Measurements from ENCODE around the gene TIMP3. TPM values are rescaled to one million over a fixed set of nuclear protein-coding genes. Genes with fewer than 3 reads are reported as not detected.
"Not testable (repeated sequence)": the region's sequence is repeated elsewhere in the genome, so short reads cannot be mapped to it uniquely, and the experiment has no call there.

Gene TIMP3
- polyA plus RNA-seq (2013): 8.3 TPM

- Histone ChIP-seq H3K9me3 (ENCODE audit: control extremely low read depth in 1 of 5, control insufficient read depth in 4 of 5, insufficient read depth in 2 of 5, low read depth in 1 of 5, low read length in 4 of 5) (no peaks in the 10 kb centered on the region), H3K4me3 (ENCODE audit: control insufficient read depth in 1 of 7, extremely low read depth in 1 of 7, insufficient read depth in 4 of 7, low read depth in 2 of 7, low read length in 6 of 7) (peak within 1 kb of the TSS; percentile 28 to 81 (median 64)), H3K4me1 (ENCODE audit: control extremely low read depth in 1 of 4, control insufficient read depth in 4 of 4, insufficient read depth in 4 of 4, low read length in 3 of 4) (peaks cover 3 to 35% (median 27%) of the 10 kb centered on the region in 4 experiments), H3K36me3 (ENCODE audit: control insufficient read depth in 4 of 4, insufficient read depth in 4 of 4, low read length in 3 of 4) (no peaks in the 10 kb centered on the region), H3K27ac (ENCODE audit: insufficient read depth in 1 of 2, low read depth in 1 of 2, low read length in 2 of 2, poor library complexity in 1 of 2, severe bottlenecking in 2 of 2) (no peak within 1 kb of the TSS), H3K27me3 (replicated peaks in 2 of 5; ENCODE audit: control insufficient read depth in 4 of 5, insufficient read depth in 5 of 5, low read length in 4 of 5) (peaks cover 0 to 7% (median 0%) of the 10 kb centered on the region in 5 experiments)
- ChIA-PET CTCF (interaction anchor here (0.6 to 10.1 kb wide), 3 partner anchors 143 to 249 kb away, joined by 3 to 220 read pairs (median 40); no protein-coding TSS in a partner anchor), POLR2A (interaction anchor here (0.6 to 1.6 kb wide), 5 partner anchors 9 to 383 kb away, joined by 3 to 7 read pairs (median 3); no protein-coding TSS in a partner anchor)
- WGBS (ENCODE audit: insufficient coverage): under 1% methylated on average over 47 of the region's 72 CpGs
- DNase-seq: peak; percentile 64 to 77 (median 71)
These were observed at the start of gene TIMP3 for GRCh38 chr22:32801537-32802236. TIMP3 (plus strand) TSS chr22:32801705; CDS start chr22:32802002, 297 bp downstream.

GRCh38 chr22:32752326-32752725, 49.2 kb upstream of the TIMP3 start:
- no peaks in the 10 kb centered on the region for H3K36me3 ChIP-seq (ENCODE audit: control insufficient read depth in 4 of 4, insufficient read depth in 4 of 4, low read length in 3 of 4)
- H3K4me3 ChIP-seq (ENCODE audit: control insufficient read depth in 1 of 7, extremely low read depth in 1 of 7, insufficient read depth in 4 of 7, low read depth in 2 of 7, low read length in 6 of 7): no peak overlapping the region
- WGBS (ENCODE audit: insufficient coverage): 83% methylated on average over 9 of the region's 9 CpGs
- DNase-seq: no peak
- H3K27ac ChIP-seq (ENCODE audit: insufficient read depth in 1 of 2, low read depth in 1 of 2, low read length in 2 of 2, poor library complexity in 1 of 2, severe bottlenecking in 2 of 2): no peak overlapping the region
- ChIA-PET POLR2A (no interaction called here), CTCF (interaction anchor here (0.8 kb wide), 1 partner anchor 44 kb away, joined by 3 read pairs; no protein-coding TSS in a partner anchor)
- H3K9me3 ChIP-seq (ENCODE audit: control extremely low read depth in 1 of 5, control insufficient read depth in 4 of 5, insufficient read depth in 2 of 5, low read depth in 1 of 5, low read length in 4 of 5): no peaks in the 10 kb centered on the region
- no peaks in the 10 kb centered on the region for H3K27me3 ChIP-seq (replicated peaks in 2 of 5; ENCODE audit: control insufficient read depth in 4 of 5, insufficient read depth in 5 of 5, low read length in 4 of 5)
- peaks cover 0 to 15% (median 9%) of the 10 kb centered on the region in 4 experiments for H3K4me1 ChIP-seq (ENCODE audit: control extremely low read depth in 1 of 4, control insufficient read depth in 4 of 4, insufficient read depth in 4 of 4, low read length in 3 of 4)

- H3K9me3 ChIP-seq (ENCODE audit: control extremely low read depth in 1 of 5, control insufficient read depth in 4 of 5, insufficient read depth in 2 of 5, low read depth in 1 of 5, low read length in 4 of 5): no peaks in the 10 kb centered on the region
- POLR2A ChIA-PET: no interaction called here
- no peaks in the 10 kb centered on the region for H3K27me3 ChIP-seq (replicated peaks in 2 of 5; ENCODE audit: control insufficient read depth in 4 of 5, insufficient read depth in 5 of 5, low read length in 4 of 5)
- CTCF ChIA-PET: interaction anchor here (0.6 to 0.8 kb wide), 2 partner anchors 16 to 43 kb away, joined by 3 read pairs; no protein-coding TSS in a partner anchor
- 68% methylated on average over 8 of the region's 11 CpGs for WGBS (ENCODE audit: insufficient coverage)
- H3K4me1 ChIP-seq (ENCODE audit: control extremely low read depth in 1 of 4, control insufficient read depth in 4 of 4, insufficient read depth in 4 of 4, low read length in 3 of 4): peaks cover 0 to 19% (median 12%) of the 10 kb centered on the region in 4 experiments
- no peaks in the 10 kb centered on the region for H3K36me3 ChIP-seq (ENCODE audit: control insufficient read depth in 4 of 4, insufficient read depth in 4 of 4, low read length in 3 of 4)
- H3K4me3 ChIP-seq (ENCODE audit: control insufficient read depth in 1 of 7, extremely low read depth in 1 of 7, insufficient read depth in 4 of 7, low read depth in 2 of 7, low read length in 6 of 7): no peak overlapping the region
- no peak overlapping the region for H3K27ac ChIP-seq (ENCODE audit: insufficient read depth in 1 of 2, low read depth in 1 of 2, low read length in 2 of 2, poor library complexity in 1 of 2, severe bottlenecking in 2 of 2)
- peak in 1 of 3 donors; percentile 21 for DNase-seq
These were observed 48.5 kb upstream of the TIMP3 start for GRCh38 chr22:32752816-32753520.

- H3K36me3 ChIP-seq (ENCODE audit: control insufficient read depth in 4 of 4, insufficient read depth in 4 of 4, low read length in 3 of 4): no peaks in the 10 kb centered on the region
- H3K4me1 ChIP-seq (ENCODE audit: control extremely low read depth in 1 of 4, control insufficient read depth in 4 of 4, insufficient read depth in 4 of 4, low read length in 3 of 4): peaks cover 0 to 19% (median 12%) of the 10 kb centered on the region in 4 experiments
- no peaks in the 10 kb centered on the region for H3K27me3 ChIP-seq (replicated peaks in 2 of 5; ENCODE audit: control insufficient read depth in 4 of 5, insufficient read depth in 5 of 5, low read length in 4 of 5)
- WGBS (ENCODE audit: insufficient coverage): 100% methylated on average over 4 of the region's 6 CpGs
- no peak overlapping the region for H3K4me3 ChIP-seq (ENCODE audit: control insufficient read depth in 1 of 7, extremely low read depth in 1 of 7, insufficient read depth in 4 of 7, low read depth in 2 of 7, low read length in 6 of 7)
- ChIA-PET CTCF (interaction anchor here (0.6 kb wide), 1 partner anchor 17 kb away, joined by 3 read pairs; no protein-coding TSS in a partner anchor), POLR2A (interaction anchor here (0.6 kb wide), 1 partner anchor 77 kb away, joined by 6 read pairs; no protein-coding TSS in a partner anchor)
- H3K9me3 ChIP-seq (ENCODE audit: control extremely low read depth in 1 of 5, control insufficient read depth in 4 of 5, insufficient read depth in 2 of 5, low read depth in 1 of 5, low read length in 4 of 5): no peaks in the 10 kb centered on the region
- DNase-seq: no peak
- H3K27ac ChIP-seq (ENCODE audit: insufficient read depth in 1 of 2, low read depth in 1 of 2, low read length in 2 of 2, poor library complexity in 1 of 2, severe bottlenecking in 2 of 2): no peak overlapping the region
These were observed 47.9 kb upstream of the TIMP3 start for GRCh38 chr22:32753591-32753990.

- Histone ChIP-seq H3K27ac (ENCODE audit: insufficient read depth in 1 of 2, low read depth in 1 of 2, low read length in 2 of 2, poor library complexity in 1 of 2, severe bottlenecking in 2 of 2) (no peak overlapping the region), H3K9me3 (ENCODE audit: control extremely low read depth in 1 of 5, control insufficient read depth in 4 of 5, insufficient read depth in 2 of 5, low read depth in 1 of 5, low read length in 4 of 5) (no peaks in the 10 kb centered on the region), H3K27me3 (replicated peaks in 2 of 5; ENCODE audit: control insufficient read depth in 4 of 5, insufficient read depth in 5 of 5, low read length in 4 of 5) (no peaks in the 10 kb centered on the region), H3K4me3 (ENCODE audit: control insufficient read depth in 1 of 7, extremely low read depth in 1 of 7, insufficient read depth in 4 of 7, low read depth in 2 of 7, low read length in 6 of 7) (no peak overlapping the region), H3K4me1 (ENCODE audit: control extremely low read depth in 1 of 4, control insufficient read depth in 4 of 4, insufficient read depth in 4 of 4, low read length in 3 of 4) (peaks cover 0 to 19% (median 12%) of the 10 kb centered on the region in 4 experiments), H3K36me3 (ENCODE audit: control insufficient read depth in 4 of 4, insufficient read depth in 4 of 4, low read length in 3 of 4) (no peaks in the 10 kb centered on the region)
- 94% methylated on average over 5 of the region's 6 CpGs for WGBS (ENCODE audit: insufficient coverage)
- POLR2A ChIA-PET: interaction anchor here (0.6 kb wide), 1 partner anchor 78 kb away, joined by 6 read pairs; no protein-coding TSS in a partner anchor
- CTCF ChIA-PET: interaction anchor here (0.6 kb wide), 1 partner anchor 133 kb away, joined by 3 read pairs; no protein-coding TSS in a partner anchor
- DNase-seq: no peak
These were observed 47.0 kb upstream of the TIMP3 start for GRCh38 chr22:32754413-32755041.

- WGBS (ENCODE audit: insufficient coverage): 90% methylated on average over 11 of the region's 14 CpGs
These were observed 44.3 kb upstream of the TIMP3 start for GRCh38 chr22:32757086-32757762.

More at GRCh38 chr22:32757086-32757762, 44.3 kb upstream of the TIMP3 start:
- POLR2A ChIA-PET; H3K9me3 ChIP-seq (ENCODE audit: control extremely low read depth in 1 of 5, control insufficient read depth in 4 of 5, insufficient read depth in 2 of 5, low read depth in 1 of 5, low read length in 4 of 5); H3K27me3 ChIP-seq (replicated peaks in 2 of 5; ENCODE audit: control insufficient read depth in 4 of 5, insufficient read depth in 5 of 5, low read length in 4 of 5); H3K4me3 ChIP-seq (ENCODE audit: control insufficient read depth in 1 of 7, extremely low read depth in 1 of 7, insufficient read depth in 4 of 7, low read depth in 2 of 7, low read length in 6 of 7); H3K27ac ChIP-seq (ENCODE audit: insufficient read depth in 1 of 2, low read depth in 1 of 2, low read length in 2 of 2, poor library complexity in 1 of 2, severe bottlenecking in 2 of 2); H3K36me3 ChIP-seq (ENCODE audit: control insufficient read depth in 4 of 4, insufficient read depth in 4 of 4, low read length in 3 of 4): not testable (repeated sequence)
- CTCF ChIA-PET: interaction anchor here (0.9 to 1.1 kb wide), 2 partner anchors 17 to 45 kb away, joined by 3 read pairs; no protein-coding TSS in a partner anchor
- DNase-seq: peak in 2 of 3 donors; percentile 36 to 53
- H3K4me1 ChIP-seq (ENCODE audit: control extremely low read depth in 1 of 4, control insufficient read depth in 4 of 4, insufficient read depth in 4 of 4, low read length in 3 of 4): peaks cover 0 to 38% (median 32%) of the 10 kb centered on the region in 4 experiments

All from common myeloid progenitor, CD34-positive (primary cell).